ENCODE results near the gene CACNA1I. TPM values are rescaled to one million over a fixed set of nuclear protein-coding genes. Genes with fewer than 3 reads are reported as not detected.

CACNA1I gene
- total and polyA plus RNA-seq, 2 experiments from 2014 or later = 0.42 to 2.4 TPM

- TF ChIP-seq ZNF462 (CRISPR knock-in tag; IDR thresholded peaks at IDR 0.05) (no peak), ETS1 (IDR thresholded peaks at IDR 0.05) (no peak), JUNB (IDR thresholded peaks at IDR 0.05; ENCODE audit: unreplicated experiment) (no peak), EZH2phosphoT487 (IDR thresholded peaks at IDR 0.05; ENCODE audit: unreplicated experiment) (no peak), EZH2 (IDR thresholded peaks at IDR 0.05; ENCODE audit: low read depth, unreplicated experiment) (no peak)
Measured at GRCh38 chr22:39680486-39680885, 109.9 kb downstream of the CACNA1I start (continued).

- no peaks in the 10 kb centered on the region for H3F3A ChIP-seq (replicated peaks; ENCODE audit: low read depth)
- H3K4me3 Mint-ChIP-seq = no peak overlapping the region
- no peaks in the 10 kb centered on the region for H3K9me3 Mint-ChIP-seq
- no peak overlapping the region for H2AFZ ChIP-seq
- no peaks in the 10 kb centered on the region for H3K4me1 ChIP-seq (ENCODE audit: insufficient read depth)
- peaks cover 3% of the 10 kb centered on the region; the same call in 1 of the 3 replicates for H3K36me3 Mint-ChIP-seq (ENCODE audit: low read depth)
- H3K27ac Mint-ChIP-seq = no peak overlapping the region
- DNase-seq (ENCODE audit: low spot score) = no peak
- no peaks in the 10 kb centered on the region for H3K4me1 Mint-ChIP-seq
- H3K27me3 Mint-ChIP-seq (ENCODE audit: insufficient read depth, low read depth, poor library complexity) = peaks cover 12% of the 10 kb centered on the region
- H3K9me2 ChIP-seq (ENCODE audit: insufficient read depth) = no peaks in the 10 kb centered on the region
- ATAC-seq = no peak
- H3K79me2 ChIP-seq (replicated peaks; ENCODE audit: insufficient read depth) = no peaks in the 10 kb centered on the region
- H3K27ac ChIP-seq (ENCODE audit: low read depth) = no peak overlapping the region
- no peaks in the 10 kb centered on the region for H3K36me3 ChIP-seq (ENCODE audit: insufficient read depth)
- no peaks in the 10 kb centered on the region for H4K20me1 ChIP-seq (replicated peaks; ENCODE audit: insufficient read depth)
- no peak overlapping the region for H3K4me2 ChIP-seq
- H3K27me3 ChIP-seq (ENCODE audit: insufficient read depth) = no peaks in the 10 kb centered on the region
- no peak overlapping the region for H3K4me3 ChIP-seq
- no peak for TF ChIP-seq JUNB (IDR thresholded peaks at IDR 0.05; ENCODE audit: unreplicated experiment)
- no peak for TF ChIP-seq EZH2phosphoT487 (IDR thresholded peaks at IDR 0.05; ENCODE audit: unreplicated experiment)
- TF ChIP-seq NANOG (IDR thresholded peaks at IDR 0.05; ENCODE audit: borderline replicate concordance) = no peak
- TF ChIP-seq CTCF (conservative IDR thresholded peaks at IDR 0.05; ENCODE audit: low read depth in 2 of 2) = no peak
- TF ChIP-seq ETS1 (IDR thresholded peaks at IDR 0.05) = no peak
- TF ChIP-seq EZH2 (IDR thresholded peaks at IDR 0.05; ENCODE audit: low read depth, unreplicated experiment) = no peak
- no peak for TF ChIP-seq POLR2AphosphoS5 (IDR thresholded peaks at IDR 0.05; ENCODE audit: low read depth)
- TF ChIP-seq CREB1 (CRISPR knock-in tag; IDR thresholded peaks at IDR 0.05; ENCODE audit: low read depth) = no peak
Measured at GRCh38 chr22:39681038-39681861, 110.7 kb downstream of the CACNA1I start.

Measured in GM23338 (cell line).